ENCODE measurements around the gene ANKRD63.

- TF ChIP-seq EP300 (IDR thresholded peaks at IDR 0.05) (no peak), CTCF (IDR thresholded peaks at IDR 0.05) (no peak)
These were observed 42.9 kb downstream of the ANKRD63 start for GRCh38 chr15:40239693-40240618.

Measured in esophagus muscularis mucosa (tissue), 3 donors.